Upper lobe of left lung (tissue), 4 donors: ENCODE data around the gene ETV7.

Experiments
- CTCF ChIP-seq, 6 experiments: fragments of 450-650 bp in 4 of 6; fragments of 200-600 bp in 2 of 6; sonication (generic) in 2 of 6; IDR thresholded peaks; one replicate each; pipeline ENCODE4 v1.5.1; 2016 to 2019; ENCODE audit warnings: antibody characterized with exemption in 6 of 6
- POLR2A ChIP-seq, 4 donors: fragments of 450-650 bp; IDR thresholded peaks; one replicate each; pipeline ENCODE4 v1.5.1; 2016 to 2017; ENCODE audit warnings: antibody characterized with exemption in 4 of 4, mild to moderate bottlenecking in 2 of 4
- POLR2AphosphoS5 ChIP-seq, 2 donors: sonication (generic); formaldehyde crosslinking; IDR thresholded peaks; one replicate each; pipeline ENCODE4 v1.5.1; 2017; ENCODE audit warnings: antibody characterized with exemption in 2 of 2

- no peak for TF ChIP-seq POLR2AphosphoS5 (IDR thresholded peaks at IDR 0.05)
- TF ChIP-seq CTCF (IDR thresholded peaks at IDR 0.05) = no peak
- no peak for TF ChIP-seq POLR2A (IDR thresholded peaks at IDR 0.05)
Observed at GRCh38 chr6:36380166-36380565, 7.3 kb downstream of the ETV7 start.
